Liver (tissue), 9 donors: ENCODE data around the gene PHKG2. TPM values are rescaled to one million over a fixed set of nuclear protein-coding genes. Genes with fewer than 3 reads are reported as not detected.

ENCODE experiments used
- DNase-seq: peaks from one replicate; pipeline ENCODE4 v3.0.0-alpha.2; 2017; ENCODE audit warnings: low spot score
- H3K27ac ChIP-seq, 2 donors: one replicate each; pipeline ENCODE4 v1.7.0; 2013; ENCODE audit warnings: inconsistent platforms in 2 of 2, low read length in 2 of 2, control low read depth in 1 of 2, low read depth in 1 of 2, mild to moderate bottlenecking in 1 of 2
- H3K27me3 ChIP-seq, 4 donors: one replicate each; pipeline versions ENCODE4 v1.6.1 to v1.7.0; 2013; ENCODE audit warnings: low read length in 3 of 4, inconsistent platforms in 1 of 4, mild to moderate bottlenecking in 1 of 4, moderate library complexity in 1 of 4; ENCODE audit not compliant: control insufficient read depth in 4 of 4, insufficient read depth in 4 of 4
- H3K36me3 ChIP-seq, 4 donors: one replicate each; pipeline versions ENCODE4 v1.6.1 to v1.7.0; 2013; ENCODE audit warnings: low read length in 3 of 4, mild to moderate bottlenecking in 3 of 4, low read depth in 1 of 4, moderate library complexity in 1 of 4; ENCODE audit not compliant: control insufficient read depth in 4 of 4, insufficient read depth in 3 of 4
- H3K4me1 ChIP-seq, 4 donors: one replicate each; pipeline versions ENCODE4 v1.6.1 to v1.7.0; 2013; ENCODE audit warnings: low read length in 3 of 4, mild to moderate bottlenecking in 3 of 4, moderate library complexity in 1 of 4; ENCODE audit not compliant: control insufficient read depth in 4 of 4, insufficient read depth in 4 of 4
- H3K4me3 ChIP-seq, 3 donors: one replicate each; pipeline versions ENCODE4 v1.6.1 to v1.7.0; 2013; ENCODE audit warnings: low read length in 3 of 3, control low read depth in 1 of 3, low read depth in 1 of 3, mild to moderate bottlenecking in 1 of 3
- H3K9ac ChIP-seq, 2 donors: one replicate each; pipeline ENCODE4 v1.7.0; 2013; ENCODE audit warnings: low read length in 2 of 2, mild to moderate bottlenecking in 2 of 2, moderate library complexity in 2 of 2, control low read depth in 1 of 2, low read depth in 1 of 2
- H3K9me3 ChIP-seq, 4 donors: one replicate each; pipeline versions ENCODE4 v1.6.1 to v1.7.0; 2013; ENCODE audit warnings: low read length in 3 of 4; ENCODE audit not compliant: control insufficient read depth in 4 of 4
- EGR1 ChIP-seq, 2 donors: IDR thresholded peaks; 2 replicates each; pipeline ENCODE4 v1.6.1; 2016 to 2018; ENCODE audit warnings: antibody characterized with exemption in 2 of 2, low read depth in 2 of 2
- FOXA2 ChIP-seq: IDR thresholded peaks from 2 replicates; pipeline ENCODE4 v1.6.1; 2016; ENCODE audit warnings: antibody characterized with exemption
- GABPA ChIP-seq, 2 donors: IDR thresholded peaks in 1 of 2; conservative IDR thresholded peaks in 1 of 2; 2 replicates each; pipeline ENCODE4 v1.6.1; 2016; ENCODE audit warnings: antibody characterized with exemption in 2 of 2, mild to moderate bottlenecking in 1 of 2, moderate library complexity in 1 of 2
- HNF4A ChIP-seq, 2 donors: conservative IDR thresholded peaks; 2 replicates each; pipeline ENCODE4 v1.6.1; 2016; ENCODE audit warnings: antibody characterized with exemption in 2 of 2, mild to moderate bottlenecking in 2 of 2
- HNF4G ChIP-seq: IDR thresholded peaks from 2 replicates; pipeline ENCODE4 v1.6.1; 2016; ENCODE audit warnings: antibody characterized with exemption
- JUND ChIP-seq, 2 donors: IDR thresholded peaks; 2 replicates each; pipeline ENCODE4 v1.6.1; 2016; ENCODE audit warnings: antibody characterized with exemption in 2 of 2
- NR2F2 ChIP-seq: IDR thresholded peaks from 2 replicates; pipeline ENCODE4 v1.6.1; 2016; ENCODE audit warnings: antibody characterized with exemption
- RAD21 ChIP-seq, 2 donors: IDR thresholded peaks; 2 replicates each; pipeline ENCODE4 v1.6.1; 2016; ENCODE audit warnings: antibody characterized with exemption in 2 of 2, mild to moderate bottlenecking in 2 of 2
- RXRA ChIP-seq, 2 donors: IDR thresholded peaks; 2 replicates each; pipeline ENCODE4 v1.6.1; 2017 to 2018; ENCODE audit warnings: antibody characterized with exemption in 2 of 2, mild to moderate bottlenecking in 1 of 2
- SP1 ChIP-seq: IDR thresholded peaks from 2 replicates; pipeline ENCODE4 v1.6.1; 2018; ENCODE audit warnings: antibody characterized with exemption, mild to moderate bottlenecking
- TAF1 ChIP-seq: conservative IDR thresholded peaks from 2 replicates; pipeline ENCODE4 v1.6.1; 2016; ENCODE audit warnings: antibody characterized with exemption, mild to moderate bottlenecking
- YY1 ChIP-seq: IDR thresholded peaks from 2 replicates; pipeline ENCODE4 v1.6.1; 2016; ENCODE audit warnings: antibody characterized with exemption, mild to moderate bottlenecking
- WGBS: extraction: QIAGEN DNeasy Blood & Tissue Kit; methylation state at CpG from one replicate; pipeline ENCODE4 v1.1.7; 2013; 5-methylcytosine and 5-hydroxymethylcytosine counted together
- polyA plus RNA-seq, 2 donors: library from polyadenylated mRNA; stranded (reverse) in 1 of 2; unstranded in 1 of 2; fragments of 200-250 nt in 1 of 2; fragments of >200 nt in 1 of 2; fragmentation: Nextera tagmentation in 1 of 2; extraction: Ambion mirVana in 1 of 2; gene quantifications; one replicate each; pipeline versions ENCODE4 v1.2.1 to v1.2.3, GENCODE V29; 2013 to 2015
- total RNA-seq, 2 donors: library from RNA; depleted of rRNA; stranded (reverse); fragments of >200 nt; gene quantifications; one replicate each; pipeline ENCODE4 v1.2.3, GENCODE V29; 2014
- TF ChIP-seq, protein P1 (sequence below): IDR thresholded peaks from 2 replicates; pipeline ENCODE4 v1.6.1; 2016; ENCODE audit warnings: antibody characterized with exemption
- TF ChIP-seq, protein P2 (sequence below): IDR thresholded peaks from 2 replicates; pipeline ENCODE4 v1.6.1; 2016; ENCODE audit warnings: antibody characterized with exemption, mild to moderate bottlenecking
- TF ChIP-seq, protein P3 (sequence below): IDR thresholded peaks from 2 replicates; pipeline ENCODE4 v1.6.1; 2016; ENCODE audit warnings: antibody characterized with exemption
- TF ChIP-seq, protein P4 (sequence below): IDR thresholded peaks from 2 replicates; pipeline ENCODE4 v1.6.1; 2016; ENCODE audit warnings: antibody characterized with exemption
- donor health status: healthy.
- donor health status: healthy.
- donor health status: healthy.
- donor health status: healthy.
- donor health status: healthy.

Gene PHKG2, protein sequence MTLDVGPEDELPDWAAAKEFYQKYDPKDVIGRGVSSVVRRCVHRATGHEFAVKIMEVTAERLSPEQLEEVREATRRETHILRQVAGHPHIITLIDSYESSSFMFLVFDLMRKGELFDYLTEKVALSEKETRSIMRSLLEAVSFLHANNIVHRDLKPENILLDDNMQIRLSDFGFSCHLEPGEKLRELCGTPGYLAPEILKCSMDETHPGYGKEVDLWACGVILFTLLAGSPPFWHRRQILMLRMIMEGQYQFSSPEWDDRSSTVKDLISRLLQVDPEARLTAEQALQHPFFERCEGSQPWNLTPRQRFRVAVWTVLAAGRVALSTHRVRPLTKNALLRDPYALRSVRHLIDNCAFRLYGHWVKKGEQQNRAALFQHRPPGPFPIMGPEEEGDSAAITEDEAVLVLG
- total RNA-seq (10 to 100 TPM in 1 of 2 donors, 1 to 10 TPM in 1; 9.2 to 16.3 TPM), polyA plus RNA-seq (10 to 100 TPM; 19.5 to 21.2 TPM)

DNA sequence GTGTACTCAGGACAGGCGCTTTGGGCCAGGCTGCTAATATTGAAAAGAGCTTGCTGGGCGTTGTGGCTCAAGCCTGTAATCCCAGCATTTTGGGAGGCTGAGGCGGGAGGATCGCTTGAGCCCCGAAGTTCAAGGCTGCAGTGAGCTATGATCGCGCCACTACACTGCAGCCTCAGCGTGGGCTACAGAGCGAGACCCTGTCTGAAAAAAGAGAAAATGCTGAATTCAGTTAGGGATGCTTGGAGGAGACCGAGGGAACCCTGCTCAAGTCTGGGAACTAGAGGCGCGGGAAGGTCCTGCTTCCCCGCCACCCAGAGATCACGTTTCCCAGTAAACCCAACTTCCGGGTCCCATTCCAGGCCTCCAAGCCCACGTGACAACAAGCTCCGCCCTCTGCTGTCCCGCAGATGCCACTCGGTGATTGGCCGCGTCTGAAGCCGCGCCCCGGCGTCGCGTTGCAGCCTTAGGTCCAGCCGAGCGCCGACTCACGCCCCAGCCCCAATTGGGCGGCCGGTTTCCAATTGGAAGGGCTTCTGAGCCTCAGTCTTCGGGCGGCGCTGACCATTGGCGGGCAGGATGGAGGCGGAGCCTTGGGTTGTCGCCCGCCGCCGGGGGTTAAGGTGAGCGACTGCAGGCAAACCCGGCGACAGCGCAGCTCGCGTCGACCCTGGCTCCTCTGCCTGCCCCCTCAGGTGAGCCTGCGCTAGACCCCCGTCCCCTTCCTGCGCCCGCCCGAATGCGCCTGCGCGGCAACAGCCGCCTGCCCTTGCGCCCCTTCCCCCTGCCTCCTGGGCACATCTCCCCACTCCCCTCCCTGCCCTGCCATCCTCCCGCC, at the start of gene PHKG2:
TSS of gene PHKG2 (plus strand) at position 627 of the 835 bp plus-strand sequence. CDS start 396 bp downstream, outside the sequence.
- Histone ChIP-seq H3K4me1 (peaks cover 0 to 26% (median 16%) of the 10 kb centered on the region in 4 donors), H3K27me3 (no peaks in the 10 kb centered on the region), H3K27ac (peak within 1 kb of the TSS; percentile 68 to 76), H3K36me3 (peaks cover 2 to 6% (median 5%) of the 10 kb centered on the region in 4 donors), H3K4me3 (peak within 1 kb of the TSS; percentile 67 to 96 (median 79)), H3K9ac (peak within 1 kb of the TSS; percentile 33 to 59), H3K9me3 (no peaks in the 10 kb centered on the region)
- peak; percentile 97 for DNase-seq
- 3% methylated on average over 60 of the region's 60 CpGs for WGBS
- TF ChIP-seq, protein P1, sequence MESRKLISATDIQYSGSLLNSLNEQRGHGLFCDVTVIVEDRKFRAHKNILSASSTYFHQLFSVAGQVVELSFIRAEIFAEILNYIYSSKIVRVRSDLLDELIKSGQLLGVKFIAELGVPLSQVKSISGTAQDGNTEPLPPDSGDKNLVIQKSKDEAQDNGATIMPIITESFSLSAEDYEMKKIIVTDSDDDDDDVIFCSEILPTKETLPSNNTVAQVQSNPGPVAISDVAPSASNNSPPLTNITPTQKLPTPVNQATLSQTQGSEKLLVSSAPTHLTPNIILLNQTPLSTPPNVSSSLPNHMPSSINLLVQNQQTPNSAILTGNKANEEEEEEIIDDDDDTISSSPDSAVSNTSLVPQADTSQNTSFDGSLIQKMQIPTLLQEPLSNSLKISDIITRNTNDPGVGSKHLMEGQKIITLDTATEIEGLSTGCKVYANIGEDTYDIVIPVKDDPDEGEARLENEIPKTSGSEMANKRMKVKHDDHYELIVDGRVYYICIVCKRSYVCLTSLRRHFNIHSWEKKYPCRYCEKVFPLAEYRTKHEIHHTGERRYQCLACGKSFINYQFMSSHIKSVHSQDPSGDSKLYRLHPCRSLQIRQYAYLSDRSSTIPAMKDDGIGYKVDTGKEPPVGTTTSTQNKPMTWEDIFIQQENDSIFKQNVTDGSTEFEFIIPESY, result no peak
- TF ChIP-seq FOXA2 (peak; percentile 13), HNF4A (conservative IDR thresholded peaks at IDR 0.05) (peak; percentile 46 to 67), RXRA (IDR thresholded peaks at IDR 0.05) (peak; percentile 50 to 58), NR2F2 (peak; percentile 30), YY1 (peak; percentile 87), JUND (IDR thresholded peaks at IDR 0.05) (peak in 1 of 2 donors; percentile 21), GABPA (IDR thresholded peaks at IDR 0.05 in 1 of 2, conservative IDR thresholded peaks at IDR 0.05 in 1 of 2) (peak in 1 of 2 donors; percentile 77), HNF4G (no peak), SP1 (peak; percentile 88), TAF1 (peak; percentile 85), EGR1 (IDR thresholded peaks at IDR 0.05; ENCODE audit: low read depth in 2 of 2) (peak; percentile 21 to 25), RAD21 (IDR thresholded peaks at IDR 0.05) (peak; percentile 18 to 50)
- TF ChIP-seq, protein P2, sequence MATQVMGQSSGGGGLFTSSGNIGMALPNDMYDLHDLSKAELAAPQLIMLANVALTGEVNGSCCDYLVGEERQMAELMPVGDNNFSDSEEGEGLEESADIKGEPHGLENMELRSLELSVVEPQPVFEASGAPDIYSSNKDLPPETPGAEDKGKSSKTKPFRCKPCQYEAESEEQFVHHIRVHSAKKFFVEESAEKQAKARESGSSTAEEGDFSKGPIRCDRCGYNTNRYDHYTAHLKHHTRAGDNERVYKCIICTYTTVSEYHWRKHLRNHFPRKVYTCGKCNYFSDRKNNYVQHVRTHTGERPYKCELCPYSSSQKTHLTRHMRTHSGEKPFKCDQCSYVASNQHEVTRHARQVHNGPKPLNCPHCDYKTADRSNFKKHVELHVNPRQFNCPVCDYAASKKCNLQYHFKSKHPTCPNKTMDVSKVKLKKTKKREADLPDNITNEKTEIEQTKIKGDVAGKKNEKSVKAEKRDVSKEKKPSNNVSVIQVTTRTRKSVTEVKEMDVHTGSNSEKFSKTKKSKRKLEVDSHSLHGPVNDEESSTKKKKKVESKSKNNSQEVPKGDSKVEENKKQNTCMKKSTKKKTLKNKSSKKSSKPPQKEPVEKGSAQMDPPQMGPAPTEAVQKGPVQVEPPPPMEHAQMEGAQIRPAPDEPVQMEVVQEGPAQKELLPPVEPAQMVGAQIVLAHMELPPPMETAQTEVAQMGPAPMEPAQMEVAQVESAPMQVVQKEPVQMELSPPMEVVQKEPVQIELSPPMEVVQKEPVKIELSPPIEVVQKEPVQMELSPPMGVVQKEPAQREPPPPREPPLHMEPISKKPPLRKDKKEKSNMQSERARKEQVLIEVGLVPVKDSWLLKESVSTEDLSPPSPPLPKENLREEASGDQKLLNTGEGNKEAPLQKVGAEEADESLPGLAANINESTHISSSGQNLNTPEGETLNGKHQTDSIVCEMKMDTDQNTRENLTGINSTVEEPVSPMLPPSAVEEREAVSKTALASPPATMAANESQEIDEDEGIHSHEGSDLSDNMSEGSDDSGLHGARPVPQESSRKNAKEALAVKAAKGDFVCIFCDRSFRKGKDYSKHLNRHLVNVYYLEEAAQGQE, result peak; percentile 57
- TF ChIP-seq, protein P3, sequence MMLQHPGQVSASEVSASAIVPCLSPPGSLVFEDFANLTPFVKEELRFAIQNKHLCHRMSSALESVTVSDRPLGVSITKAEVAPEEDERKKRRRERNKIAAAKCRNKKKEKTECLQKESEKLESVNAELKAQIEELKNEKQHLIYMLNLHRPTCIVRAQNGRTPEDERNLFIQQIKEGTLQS, result no peak
- TF ChIP-seq, protein P4, sequence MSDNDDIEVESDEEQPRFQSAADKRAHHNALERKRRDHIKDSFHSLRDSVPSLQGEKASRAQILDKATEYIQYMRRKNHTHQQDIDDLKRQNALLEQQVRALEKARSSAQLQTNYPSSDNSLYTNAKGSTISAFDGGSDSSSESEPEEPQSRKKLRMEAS, result peak; percentile 79
